SU-DHL-6 (cell line): ENCODE results near the gene LGALS4.
"Not testable (repeated sequence)": the region's sequence is repeated elsewhere in the genome, so short reads cannot be mapped to it uniquely, and the experiment has no call there.

Experiments
- H2AFZ ChIP-seq: fragments of 200-600 bp; sonication (generic); 2 replicates; pipeline ENCODE4 v1.6.1; 2014; ENCODE audit warnings: low read depth, mild to moderate bottlenecking, moderate library complexity, mixed read lengths, antibody characterized with exemption, low read length; ENCODE audit not compliant: severe bottlenecking
- H3F3A ChIP-seq: fragments of 200-600 bp; shearing (Covaris generic); 2 replicates; pipeline ENCODE4 v1.6.0; 2016; ENCODE audit warnings: antibody characterized with exemption, mild to moderate bottlenecking; ENCODE audit not compliant: insufficient read depth
- H3K27ac ChIP-seq: fragments of 200-600 bp; sonication (generic); 2 replicates; pipeline ENCODE4 v1.5.1; 2016; ENCODE audit warnings: low read depth, mild to moderate bottlenecking, low read length, moderate library complexity, mixed read lengths
- H3K27me3 ChIP-seq: fragments of 200-600 bp; sonication (generic), shearing (Covaris generic); 2 replicates; pipeline ENCODE4 v1.6.0; 2014; ENCODE audit warnings: mild to moderate bottlenecking, low read length
- H3K36me3 ChIP-seq: fragments of 200-600 bp; sonication (generic); 2 replicates; pipeline ENCODE4 v1.6.1; 2014; ENCODE audit warnings: mild to moderate bottlenecking, low read length, mixed read lengths
- H3K4me2 ChIP-seq: fragments of 300-600, 200-600 bp; shearing (Covaris generic), sonication (generic); 2 replicates; pipeline ENCODE4 v1.6.0; 2014; ENCODE audit warnings: low read length, low read depth, mild to moderate bottlenecking; ENCODE audit not compliant: poor library complexity, severe bottlenecking
- H3K4me3 ChIP-seq: fragments of 200-600 bp; sonication (generic); 2 replicates; pipeline ENCODE4 v1.5.1; 2014; ENCODE audit warnings: antibody characterized with exemption, low read length, mild to moderate bottlenecking, mixed read lengths; ENCODE audit not compliant: insufficient read depth, poor library complexity, severe bottlenecking
- H3K79me2 ChIP-seq: fragments of 200-600 bp; sonication (generic); 2 replicates; pipeline ENCODE4 v1.6.1; 2014; ENCODE audit warnings: mild to moderate bottlenecking, low read length, moderate library complexity; ENCODE audit not compliant: insufficient read depth
- H3K9ac ChIP-seq: fragments of 200-600 bp; sonication (generic); 2 replicates; pipeline ENCODE4 v1.7.0; 2014; ENCODE audit warnings: mild to moderate bottlenecking, low read length
- H3K9me2 ChIP-seq: fragments of 200-600 bp; sonication (generic); replicated peaks from 2 replicates; pipeline ENCODE4 v1.6.1; 2014; ENCODE audit warnings: low read length; ENCODE audit not compliant: insufficient read depth
- H3K9me3 ChIP-seq: fragments of 200-600 bp; sonication (generic); 2 replicates; pipeline ENCODE4 v1.6.1; 2014; ENCODE audit warnings: low read length, mixed read lengths; ENCODE audit not compliant: insufficient read depth
- H4K20me1 ChIP-seq: fragments of 200-600 bp; sonication (generic); 2 replicates; pipeline ENCODE4 v1.6.1; 2014; ENCODE audit warnings: low read depth, mild to moderate bottlenecking, antibody characterized with exemption, low read length, moderate library complexity, mixed read lengths
- EZH2phosphoT487 ChIP-seq: fragments of 200-600 bp; sonication (generic), shearing (Covaris generic); conservative IDR thresholded peaks from 2 replicates; pipeline ENCODE4 v1.6.1; 2018; ENCODE audit warnings: mild to moderate bottlenecking, antibody characterized with exemption, low read length, moderate library complexity, mixed read lengths
- TF ChIP-seq, protein P1 (sequence below): fragments of 200-600 bp; sonication (generic); IDR thresholded peaks from one replicate; pipeline ENCODE4 v1.5.1; 2017; ENCODE audit warnings: antibody characterized with exemption, mild to moderate bottlenecking, low read length, moderate library complexity; ENCODE audit not compliant: insufficient read depth, poor library complexity, severe bottlenecking

LGALS4 gene

DNA sequence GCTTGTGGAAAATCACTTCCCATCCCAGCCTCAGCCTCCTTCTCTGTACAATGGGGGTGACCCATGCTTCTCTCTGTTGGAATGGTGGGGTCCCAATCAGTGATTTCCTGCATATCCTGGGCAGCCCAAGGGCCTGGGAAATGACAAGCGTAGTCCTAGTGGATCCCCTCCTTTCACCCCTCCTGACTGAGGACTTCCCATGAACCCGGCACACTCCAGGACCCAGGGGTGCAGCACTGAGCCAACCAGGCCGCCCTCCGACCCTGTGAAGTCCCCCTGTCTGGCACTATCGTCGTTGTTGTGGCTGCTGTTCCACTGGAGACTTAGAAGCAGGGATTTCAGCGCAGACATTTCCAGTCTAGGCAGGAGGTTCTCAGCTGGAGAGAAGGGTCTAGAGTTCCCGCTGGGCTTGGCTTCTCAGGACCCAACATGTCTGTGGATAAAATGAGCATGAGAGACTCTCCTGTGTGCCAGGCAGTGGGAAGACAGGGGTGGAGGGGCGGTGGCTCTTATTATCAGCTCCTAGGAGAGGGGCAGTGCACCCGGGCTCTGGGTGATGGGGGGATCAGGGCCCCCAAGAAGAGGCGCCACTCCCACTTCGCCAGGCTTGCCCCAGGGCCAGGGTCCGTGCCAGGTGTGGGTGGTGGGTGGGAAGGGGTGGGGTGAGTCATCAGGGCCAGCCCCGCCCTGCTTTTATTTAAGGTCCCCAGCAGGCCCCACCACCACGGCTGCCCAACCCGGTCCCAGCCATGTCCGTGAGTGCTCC is 24.1 kb downstream of the LGALS4 start, which contains the start of gene LGALS7B:
LGALS7B (plus strand) TSS at position 723 of the 766 bp plus-strand sequence; CDS start at position 750, 27 bp downstream.
- H3K27me3 ChIP-seq: no peaks in the 10 kb centered on the region
- no peaks in the 10 kb centered on the region for H3K9me2 ChIP-seq
- H3K4me3 ChIP-seq: no peak within 1 kb of the TSS
- H3K9me3 ChIP-seq: no peaks in the 10 kb centered on the region
- H2AFZ ChIP-seq: no peak within 1 kb of the TSS
- no peak within 1 kb of the TSS for H3K4me2 ChIP-seq
- TF ChIP-seq EZH2phosphoT487: no peak
- TF ChIP-seq, protein P1, sequence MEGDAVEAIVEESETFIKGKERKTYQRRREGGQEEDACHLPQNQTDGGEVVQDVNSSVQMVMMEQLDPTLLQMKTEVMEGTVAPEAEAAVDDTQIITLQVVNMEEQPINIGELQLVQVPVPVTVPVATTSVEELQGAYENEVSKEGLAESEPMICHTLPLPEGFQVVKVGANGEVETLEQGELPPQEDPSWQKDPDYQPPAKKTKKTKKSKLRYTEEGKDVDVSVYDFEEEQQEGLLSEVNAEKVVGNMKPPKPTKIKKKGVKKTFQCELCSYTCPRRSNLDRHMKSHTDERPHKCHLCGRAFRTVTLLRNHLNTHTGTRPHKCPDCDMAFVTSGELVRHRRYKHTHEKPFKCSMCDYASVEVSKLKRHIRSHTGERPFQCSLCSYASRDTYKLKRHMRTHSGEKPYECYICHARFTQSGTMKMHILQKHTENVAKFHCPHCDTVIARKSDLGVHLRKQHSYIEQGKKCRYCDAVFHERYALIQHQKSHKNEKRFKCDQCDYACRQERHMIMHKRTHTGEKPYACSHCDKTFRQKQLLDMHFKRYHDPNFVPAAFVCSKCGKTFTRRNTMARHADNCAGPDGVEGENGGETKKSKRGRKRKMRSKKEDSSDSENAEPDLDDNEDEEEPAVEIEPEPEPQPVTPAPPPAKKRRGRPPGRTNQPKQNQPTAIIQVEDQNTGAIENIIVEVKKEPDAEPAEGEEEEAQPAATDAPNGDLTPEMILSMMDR: no peak
- H3K9ac ChIP-seq: no peak within 1 kb of the TSS
- no peaks in the 10 kb centered on the region for H3K79me2 ChIP-seq
- H3F3A ChIP-seq: no peaks in the 10 kb centered on the region
- no peaks in the 10 kb centered on the region for H4K20me1 ChIP-seq
- H3K27ac ChIP-seq: no peak within 1 kb of the TSS
- no peaks in the 10 kb centered on the region for H3K36me3 ChIP-seq

DNA sequence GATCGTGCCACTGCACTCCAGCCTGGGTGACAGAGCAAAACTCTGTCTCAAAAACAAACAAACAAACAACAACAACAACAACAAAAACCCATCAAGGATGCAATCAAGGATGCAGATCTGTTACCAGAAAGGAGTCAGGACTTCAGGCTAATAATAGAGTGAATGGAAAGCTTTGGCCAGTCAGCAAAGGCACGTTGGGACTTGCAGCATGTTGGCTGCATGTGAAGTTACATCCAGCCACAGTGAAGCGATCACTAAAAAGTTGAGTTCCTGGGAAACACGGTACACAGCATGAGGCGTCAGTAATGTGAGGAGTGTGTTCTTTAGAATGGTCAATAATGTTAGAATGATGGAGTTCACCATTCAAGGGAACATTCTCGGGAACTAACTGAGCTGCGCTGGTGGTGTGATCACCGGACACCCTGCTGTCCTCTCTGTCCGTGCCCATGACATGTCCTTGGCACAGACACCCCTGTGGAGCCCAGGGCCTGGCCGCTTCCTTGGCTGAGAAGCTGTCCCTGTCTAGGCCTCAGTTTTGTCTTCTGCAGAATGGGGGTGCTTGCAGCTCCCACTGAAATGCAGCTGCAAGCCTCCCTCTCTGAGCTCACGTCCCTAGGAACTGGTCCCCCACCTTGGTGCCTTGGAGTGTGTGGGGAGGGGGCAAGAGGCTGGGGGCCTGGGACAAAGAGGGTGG is 26.0 kb downstream of the LGALS4 start:
- no peak overlapping the region for H2AFZ ChIP-seq

DNA sequence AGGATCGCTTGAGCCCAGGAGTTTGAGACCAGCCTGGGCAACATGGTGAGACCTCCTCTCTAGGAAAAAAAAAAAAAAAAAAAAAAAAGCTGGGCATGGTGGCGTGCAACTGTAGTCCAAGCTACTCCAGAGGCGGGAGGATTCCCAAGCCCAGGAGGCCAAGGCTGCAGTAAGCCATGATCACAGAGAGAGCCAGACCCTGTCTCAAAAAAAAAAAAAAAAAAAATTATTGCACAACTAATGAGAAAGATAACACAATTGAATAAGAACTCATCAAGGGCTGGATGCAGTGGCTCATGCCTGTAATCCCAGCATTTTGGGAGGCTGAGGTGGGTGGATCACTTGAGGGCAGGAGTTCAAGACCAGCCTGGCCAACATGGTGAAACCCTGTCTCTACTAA is 26.7 kb downstream of the LGALS4 start:
- H3K9me3 ChIP-seq, H4K20me1 ChIP-seq, H2AFZ ChIP-seq, H3F3A ChIP-seq, H3K27ac ChIP-seq, H3K4me3 ChIP-seq, H3K36me3 ChIP-seq, H3K27me3 ChIP-seq, H3K9me2 ChIP-seq, H3K9ac ChIP-seq, H3K4me2 ChIP-seq, H3K79me2 ChIP-seq: not testable (repeated sequence)

More for the DNA sequence above, 26.0 kb downstream of the LGALS4 start:
- no peaks in the 10 kb centered on the region for H3K9me3 ChIP-seq
- no peak overlapping the region for H3K4me3 ChIP-seq
- H3K27me3 ChIP-seq: no peaks in the 10 kb centered on the region
- H4K20me1 ChIP-seq: no peaks in the 10 kb centered on the region
- H3F3A ChIP-seq: no peaks in the 10 kb centered on the region
- no peak overlapping the region for H3K4me2 ChIP-seq
- no peaks in the 10 kb centered on the region for H3K36me3 ChIP-seq
- H3K9ac ChIP-seq: no peak overlapping the region
- H3K27ac ChIP-seq: no peak overlapping the region
- TF ChIP-seq EZH2phosphoT487: no peak
- TF ChIP-seq, protein P1: no peak
- no peaks in the 10 kb centered on the region for H3K79me2 ChIP-seq
- no peaks in the 10 kb centered on the region for H3K9me2 ChIP-seq

DNA sequence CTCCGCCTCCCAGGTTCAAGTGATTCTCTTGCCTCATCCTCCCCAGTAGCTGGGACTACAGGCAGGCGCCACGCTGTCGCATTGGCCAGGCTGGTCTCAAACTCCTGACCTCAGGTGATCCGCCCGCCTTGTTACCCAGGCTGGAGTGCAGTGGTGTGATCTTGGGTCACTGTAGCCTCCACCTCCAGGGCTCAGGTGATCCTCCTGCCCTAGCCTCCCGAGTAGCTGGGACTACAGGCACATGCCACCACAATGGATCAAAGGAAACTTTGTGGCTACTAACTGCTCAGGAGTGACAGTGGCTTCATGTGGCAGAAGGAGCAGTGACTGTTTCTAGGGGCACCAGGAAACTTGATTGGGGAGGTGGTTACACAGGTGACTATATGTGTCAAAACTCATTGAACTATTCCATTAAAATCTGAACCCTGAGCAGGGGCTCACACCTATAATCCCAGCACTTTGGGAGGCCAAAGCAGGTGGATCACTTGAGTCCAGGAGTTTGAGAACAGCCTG is 27.5 kb downstream of the LGALS4 start:
- Histone ChIP-seq H2AFZ (no peak overlapping the region), H4K20me1 (no peaks in the 10 kb centered on the region), H3K4me2 (no peak overlapping the region), H3F3A (no peaks in the 10 kb centered on the region), H3K27me3 (no peaks in the 10 kb centered on the region), H3K79me2 (no peaks in the 10 kb centered on the region), H3K4me3 (no peak overlapping the region), H3K9me2 (no peaks in the 10 kb centered on the region), H3K9me3 (no peaks in the 10 kb centered on the region), H3K9ac (no peak overlapping the region), H3K36me3 (no peaks in the 10 kb centered on the region), H3K27ac (no peak overlapping the region)
- no peak for TF ChIP-seq EZH2phosphoT487
- TF ChIP-seq, protein P1: no peak
